K562 (cell line): ENCODE results near the gene VWA8. TPM values are rescaled to one million over a fixed set of nuclear protein-coding genes. Genes with fewer than 3 reads are reported as not detected.

Experiments
- ATAC-seq: fragments of 200-7000 bp; cut with Tn5 transposase; 3 replicates; pipeline ENCODE4 v1.9.1; 2020; ENCODE audit warnings: moderate library complexity
- BruUV-seq: library from RNA; stranded (reverse); fragments of 400-500 nt; replicated peaks from 2 replicates; lab custom pipeline; 2021; lab: Mats Ljungman, UMichigan
- CTCF ChIA-PET: fragments of 300-600 bp; formaldehyde crosslinking; extraction: SDS; loops from one replicate; lab custom pipeline; 2021; ENCODE audit warnings: low intra/inter-chr PET ratio; lab: Yijun Ruan, JAX
- POLR2A ChIA-PET: fragments of 300-600, 350-650 bp; sonication (Branson Sonifier 250); formaldehyde crosslinking; extraction: SDS; loops from one replicate; lab custom pipeline; 2021; ENCODE audit warnings: antibody characterized with exemption, inconsistent platforms; lab: Yijun Ruan, JAX
- DNase-seq, 4 experiments: peaks; one replicate each; pipeline versions ENCODE4 v3.0.0 to v3.0.0-alpha.2; 2011 to 2018; ENCODE audit warnings: low spot score in 3 of 4, mixed read lengths in 3 of 4; ENCODE audit errors: extremely low read depth in 1 of 4
- FAIRE-seq: peaks from 2 replicates; lab custom pipeline; 2011; peaks lifted over from hg19 to GRCh38; lab: Jason Lieb, UNC
- H2AFZ ChIP-seq: 2 replicates; pipeline ENCODE4 v1.6.0; 2011; ENCODE audit warnings: low read depth, low read length, control low read depth, inconsistent platforms
- H3K27ac ChIP-seq: fragments of 200-600 bp; 3 replicates; pipeline ENCODE4 v1.8.0; 2011; ENCODE audit warnings: low read depth, mild to moderate bottlenecking, control low read depth, inconsistent platforms, low read length, moderate library complexity, mixed read lengths; ENCODE audit errors: extremely low read depth
- H3K27me3 ChIP-seq, 2 experiments: fragments of 300-600 bp in 1 of 2; 2 replicates in 1 of 2; 3 replicates in 1 of 2; pipeline versions ENCODE4 v1.6.0 to v1.8.0; 2011; ENCODE audit warnings: inconsistent platforms in 2 of 2, low read length in 2 of 2, mild to moderate bottlenecking in 1 of 2, mixed read lengths in 1 of 2, moderate library complexity in 1 of 2; ENCODE audit not compliant: control insufficient read depth in 2 of 2, insufficient read depth in 2 of 2
- H3K36me3 ChIP-seq: fragments of 300-600 bp; 3 replicates; pipeline ENCODE4 v1.8.0; 2011; ENCODE audit warnings: mild to moderate bottlenecking, low read length, inconsistent platforms; ENCODE audit not compliant: control insufficient read depth, insufficient read depth
- H3K4me1 ChIP-seq, 2 experiments: fragments of 200-600 bp in 1 of 2; replicated peaks in 1 of 2; 2 replicates in 1 of 2; 3 replicates in 1 of 2; pipeline versions ENCODE4 v1.5.1 to v1.8.0; 2011; ENCODE audit warnings: inconsistent platforms in 2 of 2, low read length in 2 of 2, mild to moderate bottlenecking in 1 of 2, mixed read lengths in 1 of 2, moderate library complexity in 1 of 2; ENCODE audit not compliant: control insufficient read depth in 2 of 2, insufficient read depth in 2 of 2
- H3K4me2 ChIP-seq: 2 replicates; pipeline ENCODE4 v1.6.1; 2011; ENCODE audit warnings: low read length, control low read depth, inconsistent platforms, mixed read lengths; ENCODE audit not compliant: insufficient read depth
- H3K4me3 ChIP-seq: fragments of 200-600 bp; sonication (generic), shearing (Covaris generic); 2 replicates; pipeline ENCODE4 v1.5.1; 2016; ENCODE audit warnings: control low read depth, inconsistent platforms
- H3K79me2 ChIP-seq: fragments of 200-600 bp; 3 replicates; pipeline ENCODE4 v1.8.0; 2011; ENCODE audit warnings: low read length, inconsistent platforms; ENCODE audit not compliant: control insufficient read depth, insufficient read depth
- H3K9ac ChIP-seq, 2 experiments: 2 replicates each; pipeline versions ENCODE4 v1.6.0 to v1.6.1; 2011; ENCODE audit warnings: low read depth in 2 of 2, low read length in 2 of 2, control low read depth in 1 of 2, inconsistent platforms in 1 of 2, mild to moderate bottlenecking in 1 of 2, mixed read lengths in 1 of 2; ENCODE audit not compliant: insufficient read depth in 1 of 2
- H3K9me1 ChIP-seq: one replicate; pipeline ENCODE4 v1.6.0; 2011; ENCODE audit warnings: inconsistent platforms, mild to moderate bottlenecking, low read length, moderate library complexity; ENCODE audit not compliant: control insufficient read depth, insufficient read depth
- H3K9me3 ChIP-seq: replicated peaks from 2 replicates; pipeline ENCODE4 v1.5.1; 2011; ENCODE audit warnings: low read depth, low read length, inconsistent platforms; ENCODE audit not compliant: control insufficient read depth, insufficient read depth
- H4K20me1 ChIP-seq: replicated peaks from 2 replicates; pipeline ENCODE4 v1.6.1; 2011; ENCODE audit warnings: low read length, inconsistent platforms, mixed read lengths; ENCODE audit not compliant: control insufficient read depth, insufficient read depth
- CBX3 ChIP-seq, 2 experiments: IDR thresholded peaks; 1 replicate in 1 of 2; 2 replicates in 1 of 2; pipeline ENCODE4 v1.6.1; 2012; ENCODE audit warnings: inconsistent platforms in 2 of 2, low read length in 2 of 2, borderline replicate concordance in 1 of 2, control low read depth in 1 of 2
- GABPA ChIP-seq: fragments of 200-800 bp; sonication (Bioruptor generic); conservative IDR thresholded peaks from 2 replicates; pipeline ENCODE4 v1.6.1; 2016; ENCODE audit warnings: low read depth, missing genetic modification characterization, missing compliant biosample characterization
- GTF2E2 ChIP-seq: fragments of 200-800 bp; sonication (Bioruptor generic); IDR thresholded peaks from 2 replicates; pipeline ENCODE4 v1.6.1; 2016; ENCODE audit warnings: missing genetic modification characterization, missing compliant biosample characterization
- HEY1 ChIP-seq: fragments of 250-450 bp; sonication (Bioruptor Pico); IDR thresholded peaks from 2 replicates; pipeline ENCODE4 v1.5.0; 2020; ENCODE audit warnings: mild to moderate bottlenecking, moderate library complexity, borderline replicate concordance
- KAT8 ChIP-seq: fragments of 450-650 bp; IDR thresholded peaks from 2 replicates; pipeline ENCODE4 v1.6.1; 2016; ENCODE audit warnings: low read depth, mild to moderate bottlenecking
- MEF2D ChIP-seq: conservative IDR thresholded peaks from 2 replicates; pipeline ENCODE4 v1.6.1; 2016; ENCODE audit warnings: low read depth, missing genetic modification characterization, missing compliant biosample characterization
- NR1H2 ChIP-seq: sonication (generic); formaldehyde crosslinking; IDR thresholded peaks from 2 replicates; pipeline ENCODE4 v1.4.0; 2020; ENCODE audit warnings: mild to moderate bottlenecking, missing genetic modification reagents
- RAD21 ChIP-seq, 2 experiments: fragments of 250-450 bp in 1 of 2; fragments of 450-650 bp in 1 of 2; sonication (Bioruptor Pico) in 1 of 2; formaldehyde crosslinking in 1 of 2; IDR thresholded peaks in 1 of 2; conservative IDR thresholded peaks in 1 of 2; 2 replicates each; pipeline versions ENCODE4 v1.4.0 to v1.8.0; 2020 to 2022; ENCODE audit warnings: mild to moderate bottlenecking in 2 of 2, moderate library complexity in 1 of 2
- ZBTB8A ChIP-seq: fragments of 450-650 bp; IDR thresholded peaks from 2 replicates; pipeline ENCODE4 v1.6.1; 2018; ENCODE audit warnings: mild to moderate bottlenecking, moderate library complexity; ENCODE audit not compliant: partially characterized antibody
- ZKSCAN1 ChIP-seq: fragments of 150-350 bp; IDR thresholded peaks from 2 replicates; pipeline ENCODE4 v1.6.1; 2016; ENCODE audit warnings: low read depth, low read length
- ZNF165 ChIP-seq: fragments of 250-450 bp; sonication (Bioruptor Pico); IDR thresholded peaks from 2 replicates; pipeline ENCODE4 v1.4.0; 2020; ENCODE audit warnings: borderline replicate concordance
- ZNF561 ChIP-seq: fragments of 450-650 bp; formaldehyde crosslinking; conservative IDR thresholded peaks from 2 replicates; pipeline ENCODE4 v1.4.0; 2020; ENCODE audit warnings: mild to moderate bottlenecking, moderate library complexity
- ZNF707 ChIP-seq: fragments of 250-450 bp; sonication (Bioruptor Pico); conservative IDR thresholded peaks from 2 replicates; pipeline ENCODE4 v1.8.0; 2022; ENCODE audit warnings: inconsistent platforms, mild to moderate bottlenecking, moderate library complexity
- WGBS: fragments of 100-300 bp; shearing (Covaris generic); methylation state at CpG from one replicate; pipeline ENCODE4 v1.1.6; 2016; ENCODE audit warnings: low coverage, mixed read lengths; ENCODE audit not compliant: insufficient coverage; ENCODE audit errors: missing lambda C conversion rate; 5-methylcytosine and 5-hydroxymethylcytosine counted together
- in situ Hi-C: fragments of 300-500 bp; cut with MboI; formaldehyde crosslinking; loops from 4 replicates; pipeline ENCODE4 v1.15.0; 2018; ENCODE audit warnings: inconsistent platforms, mixed read lengths
- intact Hi-C: fragments of 100-400 bp; cut with micrococcal nuclease; formaldehyde crosslinking; loops from 2 replicates; pipeline ENCODE4 v1.14.2; 2022
- polyA plus RNA-seq, 8 experiments: library from polyadenylated mRNA; depleted of rRNA in 4 of 8; stranded (reverse) in 5 of 8; unstranded in 3 of 8; fragments of >200 nt; fragmentation: Nextera tagmentation in 2 of 8; fragmentation: Illumina TruSeq in 1 of 8; extraction: Ambion mirVana in 2 of 8; extraction: Trizol in 1 of 8; gene quantifications; 2 replicates each; pipeline versions ENCODE4 v1.2.1 to v1.2.3, GENCODE V29; 2011 to 2014; ENCODE audit warnings: inconsistent platforms in 1 of 8, missing spikeins in 1 of 8
- total RNA-seq, 7 experiments: library from RNA; depleted of rRNA in 6 of 7; stranded (reverse); fragments of >200 nt in 6 of 7; fragmentation: Illumina TruSeq in 2 of 7; extraction: Trizol in 2 of 7; gene quantifications; 2 replicates each; pipeline versions ENCODE4 v1.2.1 to v1.2.3, GENCODE V29; 2011 to 2021; ENCODE audit warnings: low replicate concordance in 1 of 7
- TF ChIP-seq, protein P1 (sequence below): fragments of 450-650 bp; formaldehyde crosslinking; IDR thresholded peaks from 2 replicates; pipeline ENCODE4 v1.4.0; 2020; ENCODE audit warnings: mild to moderate bottlenecking, moderate library complexity
- TF ChIP-seq, protein P2 (sequence below), 2 experiments: fragments of 450-650 bp in 1 of 2; sonication (generic) in 1 of 2; formaldehyde crosslinking; conservative IDR thresholded peaks; 2 replicates each; pipeline versions ENCODE4 v1.4.0 to v1.8.1; 2020 to 2022; ENCODE audit warnings: mild to moderate bottlenecking in 1 of 2, missing genetic modification reagents in 1 of 2
- TF ChIP-seq, protein P3 (sequence below), 2 experiments: fragments of 200-800 bp in 1 of 2; sonication (Bioruptor generic) in 1 of 2; sonication (generic) in 1 of 2; formaldehyde crosslinking in 1 of 2; IDR thresholded peaks in 1 of 2; conservative IDR thresholded peaks in 1 of 2; 2 replicates each; pipeline versions ENCODE4 v1.5.0 to v1.6.1; 2016 to 2020; ENCODE audit warnings: missing compliant biosample characterization in 1 of 2, missing genetic modification characterization in 1 of 2, missing genetic modification reagents in 1 of 2

The VWA8 gene
- total and polyA plus RNA-seq, 9 of the 15 experiments (the other 6 are each of a cell fraction or from before 2014, with no cell fraction given) = 2.1 to 18.5 (median 13.3) TPM

DNA sequence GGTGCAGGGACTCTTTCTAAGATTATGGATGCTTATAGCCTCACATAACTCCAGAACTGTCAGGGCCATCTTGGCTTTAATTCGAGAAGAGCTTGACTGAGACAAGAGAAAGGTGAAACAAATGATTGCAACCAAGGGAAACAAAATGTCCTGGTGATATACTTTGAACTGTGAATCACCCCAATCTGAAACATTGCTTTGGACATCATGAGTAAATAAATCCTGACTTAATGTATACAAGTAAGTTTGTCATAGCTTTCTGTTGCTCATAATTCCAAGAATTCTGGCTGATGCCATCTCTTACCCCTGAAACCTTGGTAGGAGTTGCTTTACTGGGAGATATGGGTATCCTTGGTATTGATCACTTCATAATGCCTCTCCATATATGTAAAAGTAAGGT, 5.8 kb upstream of the VWA8 start (continued):
- TF ChIP-seq ZKSCAN1 (no peak), RAD21 (CRISPR knock-in tag; conservative IDR thresholded peaks at IDR 0.05 in 1 of 2, IDR thresholded peaks at IDR 0.05 in 1 of 2) (no peak), MEF2D (tag) (no peak)

DNA sequence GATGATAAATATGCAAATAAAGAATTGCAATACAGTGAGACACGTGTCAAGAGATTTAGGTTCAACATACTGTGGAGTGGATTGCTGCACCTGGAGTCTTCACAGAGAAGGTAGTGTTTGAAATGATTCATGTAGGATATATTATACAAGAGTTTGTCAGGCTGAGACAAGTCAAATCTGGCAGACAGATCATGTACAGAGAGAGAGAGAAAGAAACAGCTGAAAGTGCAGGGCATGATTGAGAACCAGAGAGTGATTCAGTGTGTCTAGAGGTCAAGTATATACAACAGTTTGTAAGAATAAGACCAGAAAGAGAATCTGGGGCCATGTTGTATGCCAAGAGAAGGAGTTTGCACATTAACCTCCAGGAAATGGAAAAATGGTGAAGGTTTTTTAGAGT, 2.1 kb upstream of the VWA8 start:
- peak overlapping the region; percentile 14; the same call in 1 of the 2 replicates for H2AFZ ChIP-seq
- H3K4me3 ChIP-seq = no peak overlapping the region
- CTCF ChIA-PET = no interaction called here
- H3K9me3 ChIP-seq = no peaks in the 10 kb centered on the region
- TF ChIP-seq ZBTB8A = no peak
- TF ChIP-seq, protein P1, sequence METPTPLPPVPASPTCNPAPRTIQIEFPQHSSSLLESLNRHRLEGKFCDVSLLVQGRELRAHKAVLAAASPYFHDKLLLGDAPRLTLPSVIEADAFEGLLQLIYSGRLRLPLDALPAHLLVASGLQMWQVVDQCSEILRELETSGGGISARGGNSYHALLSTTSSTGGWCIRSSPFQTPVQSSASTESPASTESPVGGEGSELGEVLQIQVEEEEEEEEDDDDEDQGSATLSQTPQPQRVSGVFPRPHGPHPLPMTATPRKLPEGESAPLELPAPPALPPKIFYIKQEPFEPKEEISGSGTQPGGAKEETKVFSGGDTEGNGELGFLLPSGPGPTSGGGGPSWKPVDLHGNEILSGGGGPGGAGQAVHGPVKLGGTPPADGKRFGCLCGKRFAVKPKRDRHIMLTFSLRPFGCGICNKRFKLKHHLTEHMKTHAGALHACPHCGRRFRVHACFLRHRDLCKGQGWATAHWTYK (CRISPR knock-in tag) = no peak
- TF ChIP-seq GTF2E2 (tag) = no peak
- TF ChIP-seq, protein P2, sequence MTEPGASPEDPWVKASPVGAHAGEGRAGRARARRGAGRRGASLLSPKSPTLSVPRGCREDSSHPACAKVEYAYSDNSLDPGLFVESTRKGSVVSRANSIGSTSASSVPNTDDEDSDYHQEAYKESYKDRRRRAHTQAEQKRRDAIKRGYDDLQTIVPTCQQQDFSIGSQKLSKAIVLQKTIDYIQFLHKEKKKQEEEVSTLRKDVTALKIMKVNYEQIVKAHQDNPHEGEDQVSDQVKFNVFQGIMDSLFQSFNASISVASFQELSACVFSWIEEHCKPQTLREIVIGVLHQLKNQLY (CRISPR knock-in tag; conservative IDR thresholded peaks at IDR 0.05) = no peak
- TF ChIP-seq HEY1 (CRISPR knock-in tag) = no peak
- no peak for TF ChIP-seq CBX3 (IDR thresholded peaks at IDR 0.05; ENCODE audit: borderline replicate concordance in 1 of 2, low read length in 2 of 2)
- TF ChIP-seq ZNF707 (CRISPR knock-in tag) = no peak
- TF ChIP-seq NR1H2 (CRISPR knock-in tag) = no peak
- no peak for TF ChIP-seq GABPA
- TF ChIP-seq, protein P3, sequence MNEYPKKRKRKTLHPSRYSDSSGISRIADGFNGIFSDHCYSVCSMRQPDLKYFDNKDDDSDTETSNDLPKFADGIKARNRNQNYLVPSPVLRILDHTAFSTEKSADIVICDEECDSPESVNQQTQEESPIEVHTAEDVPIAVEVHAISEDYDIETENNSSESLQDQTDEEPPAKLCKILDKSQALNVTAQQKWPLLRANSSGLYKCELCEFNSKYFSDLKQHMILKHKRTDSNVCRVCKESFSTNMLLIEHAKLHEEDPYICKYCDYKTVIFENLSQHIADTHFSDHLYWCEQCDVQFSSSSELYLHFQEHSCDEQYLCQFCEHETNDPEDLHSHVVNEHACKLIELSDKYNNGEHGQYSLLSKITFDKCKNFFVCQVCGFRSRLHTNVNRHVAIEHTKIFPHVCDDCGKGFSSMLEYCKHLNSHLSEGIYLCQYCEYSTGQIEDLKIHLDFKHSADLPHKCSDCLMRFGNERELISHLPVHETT (CRISPR knock-in tag; conservative IDR thresholded peaks at IDR 0.05 in 1 of 2, IDR thresholded peaks at IDR 0.05 in 1 of 2) = no peak
- TF ChIP-seq ZNF561 (CRISPR knock-in tag) = no peak
- TF ChIP-seq ZNF165 = no peak
- no peak for TF ChIP-seq KAT8
- WGBS = 21% methylated on average over 1 of the region's 1 CpG
- peaks cover 28% of the 10 kb centered on the region for H3K79me2 ChIP-seq
- no peaks in the 10 kb centered on the region for H3K9me1 ChIP-seq
- H4K20me1 ChIP-seq = no peaks in the 10 kb centered on the region; the same call in 1 of the 2 replicates
- no peak overlapping the region for H3K27ac ChIP-seq
- ATAC-seq (no peak), FAIRE-seq (no peak), DNase-seq (no peak)
- POLR2A ChIA-PET = interaction anchor here (0.6 to 1.5 kb wide), 3 partner anchors 10 to 45 kb away, joined by 3 to 5 read pairs (median 4); no protein-coding TSS in a partner anchor
- H3K4me2 ChIP-seq = no peak overlapping the region
- H3K27me3 ChIP-seq = no peaks in the 10 kb centered on the region
- peaks cover 3 to 7% of the 10 kb centered on the region in 2 experiments; a peak in 3 of 5 replicates for H3K4me1 ChIP-seq
- intact Hi-C loops = loop anchor here (5.0 kb wide), 1 partner anchor 79 kb away; no protein-coding TSS in a partner anchor
- H3K36me3 ChIP-seq = no peaks in the 10 kb centered on the region
- in situ Hi-C loops = no loop called here
- no TSS peak for BruUV-seq
- H3K9ac ChIP-seq = no peak overlapping the region
